Activated gamma-delta T cell (primary cell): Measurements from ENCODE around the gene TCF19.

Experiments used
- DNase-seq: peaks from one replicate; lab custom pipeline; 2025; lab: John Stamatoyannopoulos, UW

TCF19 gene

DNA sequence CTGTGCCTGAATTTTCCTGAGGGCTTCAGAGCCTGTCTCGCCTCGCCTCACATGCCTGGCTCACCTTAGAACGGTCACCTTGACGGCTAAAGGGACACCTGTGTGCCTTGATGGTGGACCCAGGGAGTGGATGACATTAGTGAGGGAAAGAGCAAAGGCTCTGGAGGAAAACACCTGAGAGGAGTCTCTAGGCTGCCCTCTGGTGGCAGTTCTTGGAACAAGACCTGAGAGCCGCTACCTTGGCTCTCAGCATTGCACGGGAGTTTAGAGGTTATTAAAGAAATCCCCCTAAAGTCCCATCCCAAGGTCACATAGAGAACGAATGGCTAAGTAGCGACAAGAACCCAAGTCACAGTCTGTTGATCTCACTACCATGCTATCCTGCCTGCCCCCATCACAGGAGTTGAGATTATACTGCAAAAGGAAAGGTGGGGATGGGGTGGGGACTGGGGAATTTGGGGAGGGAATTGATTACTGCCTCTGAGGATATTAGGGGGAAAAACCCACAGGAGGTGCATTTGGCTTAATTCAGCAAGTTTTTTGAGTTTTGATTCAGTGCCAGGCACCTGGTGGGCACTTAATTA is 30.2 kb upstream of the TCF19 start:
- DNase-seq: no peak

DNA sequence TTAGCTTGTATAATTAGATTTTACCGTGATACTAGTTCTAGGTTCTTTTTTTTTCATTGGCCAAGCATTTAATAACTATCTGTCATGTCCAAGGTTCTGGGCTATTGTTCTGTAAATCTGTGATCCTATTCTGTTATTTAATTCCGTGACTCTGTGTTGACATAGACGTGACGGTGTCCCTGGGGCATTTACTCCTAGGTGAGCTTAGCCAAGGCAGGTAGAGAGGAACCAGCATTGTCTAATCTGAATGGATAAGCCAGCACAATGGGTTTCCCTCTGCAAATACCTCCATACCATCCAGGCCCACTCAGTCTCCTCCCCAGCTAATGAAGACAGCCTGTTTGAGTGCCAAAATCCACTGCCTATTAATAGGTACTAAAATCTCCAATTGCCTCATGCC is 29.3 kb upstream of the TCF19 start:
- DNase-seq: no peak

DNA sequence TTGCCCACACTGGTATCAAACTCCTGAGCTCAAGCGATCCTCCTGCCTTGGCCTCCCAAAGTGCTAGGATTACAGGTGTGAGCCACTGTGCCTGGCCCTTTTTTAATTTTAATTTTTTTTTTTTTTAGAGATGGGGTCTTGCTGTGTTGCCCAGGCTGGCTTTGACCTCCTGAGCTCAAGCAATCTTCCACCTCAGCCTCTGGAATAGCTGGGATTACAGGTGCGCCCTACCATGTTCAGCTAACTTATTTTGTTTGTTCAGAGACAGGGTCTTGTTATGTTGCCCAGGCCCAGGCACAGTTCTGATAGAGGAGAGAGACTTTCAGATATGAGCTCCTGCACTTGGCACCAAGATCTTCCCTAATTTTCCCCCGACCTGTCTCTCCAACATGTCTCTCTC is 27.6 kb upstream of the TCF19 start:
- DNase-seq: no peak

- no peak for DNase-seq
Observed at GRCh38 chr6:31131595-31131994, 26.8 kb upstream of the TCF19 start.

- DNase-seq: no peak
Observed at GRCh38 chr6:31132806-31133205, 25.6 kb upstream of the TCF19 start.

- DNase-seq: no peak
Observed at GRCh38 chr6:31135710-31136109, 22.7 kb upstream of the TCF19 start.

DNA sequence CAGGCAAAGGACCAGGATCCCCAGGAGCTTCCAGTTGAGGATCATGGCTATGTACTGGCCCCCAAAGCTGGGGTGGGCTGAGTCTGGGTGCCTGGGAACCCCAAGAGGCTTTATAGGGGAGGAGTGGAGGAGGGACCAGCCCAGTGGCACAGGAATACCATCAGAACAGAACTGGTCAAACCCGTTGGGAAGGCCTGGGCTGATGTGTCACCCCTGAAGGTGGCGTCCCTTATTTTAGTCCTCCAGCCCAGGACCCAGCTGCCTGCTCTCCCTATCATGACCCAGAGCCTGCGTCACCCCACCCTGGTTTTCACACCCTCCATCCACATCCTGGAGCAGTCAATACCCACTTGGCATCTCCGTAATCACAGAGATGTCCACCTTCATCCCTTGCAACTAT is 19.4 kb upstream of the TCF19 start, which contains the start of gene PSORS1C2:
TSS of gene PSORS1C2 (minus strand) at position 85 of the 400 bp plus-strand sequence. CDS start at position 45, 40 bp downstream.
- no peak for DNase-seq

- DNase-seq: no peak
Observed at GRCh38 chr6:31139599-31139998, 18.8 kb upstream of the TCF19 start.

GRCh38 chr6:31140643-31141042 is 17.7 kb upstream of the TCF19 start:
- DNase-seq: no peak

- no peak for DNase-seq
Observed at GRCh38 chr6:31142361-31142761, 16.0 kb upstream of the TCF19 start.

- no peak for DNase-seq
Observed at GRCh38 chr6:31143148-31143547, 15.2 kb upstream of the TCF19 start.

DNA sequence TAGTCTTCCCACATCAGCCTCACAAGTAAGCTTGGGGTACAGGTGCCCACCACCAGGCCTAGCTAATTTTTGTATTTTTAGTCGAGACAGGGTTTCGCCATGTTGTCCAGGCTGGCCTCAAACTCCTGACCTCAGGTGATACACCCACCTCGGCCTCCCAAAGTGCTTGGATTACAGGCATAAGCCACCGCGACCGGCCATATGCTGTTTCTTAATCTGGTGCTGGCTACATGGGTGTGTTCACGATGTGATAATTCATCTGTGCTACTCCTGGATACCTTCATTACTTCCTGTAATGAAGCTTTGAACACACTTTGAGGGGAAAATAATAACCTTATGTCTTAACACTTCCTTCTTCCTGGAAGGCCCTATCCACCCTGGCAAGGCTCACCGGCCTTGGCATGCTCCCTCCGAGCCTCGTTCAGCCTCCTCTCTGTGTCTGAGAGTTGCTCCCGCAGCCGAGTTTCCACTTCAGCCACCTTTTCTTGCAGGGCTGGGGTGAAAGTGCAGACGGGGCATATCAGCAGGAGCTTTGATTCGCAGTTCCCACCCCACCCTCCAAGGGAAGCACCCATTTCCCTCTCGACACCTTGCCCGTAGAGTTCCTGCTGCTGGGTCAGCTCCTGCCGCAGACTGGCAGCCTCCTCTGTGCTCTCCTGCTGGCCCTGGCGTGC is 14.0 kb upstream of the TCF19 start:
- no peak for DNase-seq

GRCh38 chr6:31144970-31145340 is 13.4 kb upstream of the TCF19 start:
- no peak for DNase-seq

DNA sequence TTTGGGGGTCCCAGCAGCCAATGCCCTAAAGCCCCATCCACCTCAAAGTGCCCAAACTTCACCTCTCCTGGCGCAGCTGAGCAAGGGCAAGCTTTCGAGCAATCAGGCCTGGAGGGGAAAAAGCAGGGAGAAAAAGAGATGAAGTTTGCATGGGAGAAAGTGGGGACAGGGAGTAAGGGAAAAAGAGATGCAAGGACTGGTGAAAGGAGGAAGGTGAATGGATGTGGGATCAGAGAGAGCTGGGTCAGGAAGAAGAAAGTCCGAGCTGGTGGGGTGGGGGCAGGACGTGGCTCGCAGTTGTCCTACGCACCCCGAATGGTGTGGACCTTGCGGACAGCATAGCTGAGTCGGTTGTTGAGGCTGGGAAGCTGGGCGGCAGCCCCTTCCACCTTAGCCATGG is 13.0 kb upstream of the TCF19 start:
- no peak for DNase-seq

DNA sequence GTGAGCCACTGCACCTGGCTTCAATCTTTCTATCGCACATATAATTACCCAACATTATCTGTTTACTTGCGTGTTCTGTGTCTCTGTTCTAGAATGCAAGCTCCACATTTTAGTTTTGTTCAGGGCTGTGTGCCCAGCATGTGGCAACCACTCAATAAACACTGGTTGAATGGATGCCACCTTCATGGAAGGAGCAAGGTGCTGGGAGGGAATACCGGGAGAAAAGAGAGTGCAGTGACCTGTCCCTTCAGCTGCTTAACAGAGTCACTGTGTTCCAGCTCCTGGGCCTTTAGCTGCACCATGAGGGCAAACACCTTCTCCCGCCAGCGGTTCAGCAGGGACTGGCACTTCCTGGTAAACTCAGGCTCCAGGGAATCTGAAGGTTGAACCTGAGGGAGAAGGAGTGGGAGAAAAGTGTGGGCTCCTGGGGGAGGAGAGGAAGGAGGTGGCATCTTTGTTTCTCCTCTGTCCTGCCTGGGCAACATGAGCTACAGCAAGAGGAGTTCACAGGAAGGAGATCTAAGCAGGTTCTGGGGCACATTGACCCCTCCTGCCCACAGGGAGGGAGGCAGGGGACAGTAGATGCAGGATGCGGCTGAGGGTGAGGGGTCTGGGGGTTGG is 8.5 kb upstream of the TCF19 start:
- no peak for DNase-seq

- no peak for DNase-seq
Observed at GRCh38 chr6:31152781-31153180, 5.6 kb upstream of the TCF19 start.

GRCh38 chr6:31154436-31154835 is 4.0 kb upstream of the TCF19 start:
- no peak for DNase-seq

GRCh38 chr6:31156641-31157040 is 1.7 kb upstream of the TCF19 start:
- DNase-seq: no peak

DNA sequence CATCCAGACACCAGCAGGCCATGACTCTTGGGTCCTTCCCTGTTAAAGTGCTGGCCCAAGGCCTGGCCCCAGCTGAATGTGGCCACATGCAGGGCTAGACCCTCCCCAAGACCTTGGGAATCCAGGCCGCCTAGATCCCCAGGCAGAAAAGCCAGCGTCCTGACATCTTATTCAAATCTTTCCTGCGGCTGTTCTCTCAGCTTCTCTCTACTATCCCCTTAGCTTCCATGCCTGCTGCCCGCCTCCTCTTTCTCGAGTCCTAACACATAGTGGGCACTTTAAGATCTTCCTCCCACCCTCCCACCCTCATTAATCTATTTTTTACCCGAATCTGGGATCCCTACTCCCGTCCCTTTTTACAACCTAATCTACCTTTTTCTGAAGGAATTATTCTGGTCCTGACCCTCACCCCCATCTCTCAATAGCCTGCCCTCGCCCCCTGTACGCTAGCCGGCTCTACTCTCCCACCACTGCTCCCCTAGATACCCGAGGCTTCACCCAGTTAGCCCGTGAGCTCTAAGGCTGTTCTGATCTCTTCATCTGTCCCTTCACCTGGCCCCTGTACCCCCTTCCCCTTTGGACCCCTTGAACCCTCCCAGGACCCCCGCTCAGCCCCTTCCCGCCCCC is 763 bp upstream of the TCF19 start, which contains the start of gene CCHCR1:
TSS of gene CCHCR1 (minus strand) at position 290 of the 627 bp plus-strand sequence. CDS start at position 88, 202 bp downstream.
- no peak for DNase-seq

DNA sequence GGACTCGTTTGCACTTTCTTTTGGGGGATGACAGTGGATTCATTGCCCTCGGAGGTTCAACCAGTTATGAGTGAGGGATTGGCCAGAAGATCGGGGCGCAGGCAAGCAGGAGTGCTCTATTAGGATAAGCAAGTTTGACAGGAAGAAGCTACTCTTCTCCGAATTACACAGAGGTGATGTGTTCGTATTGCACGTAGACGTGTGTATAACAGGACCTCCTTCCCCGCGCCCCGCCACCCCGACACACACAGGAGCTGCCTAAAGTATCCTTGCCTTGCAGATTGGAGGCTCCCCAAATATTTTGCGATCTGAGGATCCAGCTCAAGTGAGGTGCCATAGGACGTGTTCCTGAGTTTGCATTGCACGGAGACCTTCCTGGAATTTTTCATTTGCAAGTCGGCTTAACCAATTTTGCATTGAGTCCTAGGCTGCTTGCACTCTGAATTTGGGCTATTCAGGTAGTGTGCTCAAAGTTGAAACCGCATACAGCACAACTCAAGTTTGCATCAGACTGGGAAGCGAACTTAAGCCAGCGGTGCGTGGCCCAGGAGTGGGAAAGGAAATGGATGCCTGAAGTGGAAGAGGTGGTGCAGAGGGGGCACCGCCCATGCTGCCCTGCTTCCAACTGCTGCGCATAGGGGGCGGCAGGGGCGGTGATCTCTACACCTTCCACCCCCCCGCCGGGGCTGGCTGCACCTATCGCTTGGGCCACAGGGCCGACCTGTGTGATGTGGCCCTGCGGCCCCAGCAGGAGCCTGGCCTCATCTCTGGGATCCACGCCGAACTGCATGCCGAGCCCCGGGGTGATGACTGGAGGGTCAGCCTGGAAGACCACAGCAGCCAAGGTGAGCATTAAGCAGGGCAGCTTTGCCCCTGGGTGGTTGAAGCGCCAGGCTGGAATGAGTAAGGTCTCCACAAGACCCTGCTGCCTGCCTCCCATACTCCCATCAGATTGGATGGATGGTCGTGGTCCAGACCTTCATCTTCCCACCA is 770 bp downstream of the TCF19 start:
- DNase-seq: no peak

DNA sequence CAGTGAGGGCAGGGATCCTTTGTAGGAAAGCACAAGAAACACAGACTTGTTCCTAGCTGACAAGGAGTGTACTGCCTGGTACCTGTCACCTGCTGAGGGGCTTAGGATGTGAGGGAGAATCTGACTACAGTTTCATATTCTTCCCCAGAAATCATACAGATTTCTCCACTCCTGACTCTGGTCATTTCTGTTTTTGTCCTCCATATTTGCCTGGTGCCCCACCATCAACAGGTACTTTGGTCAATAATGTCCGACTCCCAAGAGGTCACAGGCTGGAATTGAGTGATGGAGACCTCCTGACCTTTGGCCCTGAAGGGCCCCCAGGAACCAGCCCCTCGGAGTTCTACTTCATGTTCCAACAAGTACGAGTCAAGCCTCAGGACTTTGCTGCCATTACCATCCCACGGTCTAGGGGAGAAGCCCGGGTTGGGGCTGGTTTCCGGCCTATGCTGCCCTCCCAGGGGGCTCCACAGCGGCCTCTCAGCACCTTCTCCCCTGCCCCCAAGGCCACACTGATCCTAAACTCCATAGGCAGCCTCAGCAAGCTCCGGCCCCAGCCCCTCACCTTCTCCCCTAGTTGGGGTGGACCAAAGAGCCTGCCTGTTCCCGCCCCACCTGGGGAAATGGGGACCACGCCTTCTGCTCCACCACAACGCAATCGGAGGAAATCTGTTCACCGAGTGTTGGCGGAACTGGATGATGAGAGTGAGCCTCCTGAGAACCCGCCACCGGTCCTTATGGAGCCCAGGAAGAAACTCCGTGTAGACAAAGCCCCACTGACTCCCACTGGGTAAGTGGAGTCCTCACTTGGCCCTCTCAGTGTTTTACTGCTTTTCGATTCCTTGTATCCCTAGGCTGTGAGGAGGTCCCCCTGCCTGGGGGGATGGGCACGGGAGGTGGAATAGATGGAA is 3.1 kb downstream of the TCF19 start:
- DNase-seq: no peak
